NCI-H187 (cell line): Measurements from ENCODE around the gene CHST14.

Experiments used
- DNase-seq, 2 experiments: peaks; one replicate each; lab custom pipeline; 2025; lab: John Stamatoyannopoulos, UW

The CHST14 gene

GRCh38 chr15:40470423-40471104, at the start of gene CHST14:
Gene CHST14 (plus strand): TSS chr15:40470984. CDS start chr15:40471214, 230 bp downstream.
- no peak for DNase-seq

- peak in 1 of 2 experiments; percentile 23 for DNase-seq
Observed at GRCh38 chr15:40421246-40422157, 49.3 kb upstream of the CHST14 start.

GRCh38 chr15:40424483-40425115, 46.2 kb upstream of the CHST14 start:
- no peak for DNase-seq

GRCh38 chr15:40425681-40426080, 45.1 kb upstream of the CHST14 start:
- no peak for DNase-seq

- DNase-seq, result no peak
Observed at GRCh38 chr15:40427188-40427587, 43.6 kb upstream of the CHST14 start.

- no peak for DNase-seq
Observed at GRCh38 chr15:40428185-40428584, 42.6 kb upstream of the CHST14 start.

GRCh38 chr15:40429068-40429710, 41.6 kb upstream of the CHST14 start:
- no peak for DNase-seq

GRCh38 chr15:40430271-40430805, 40.4 kb upstream of the CHST14 start:
- DNase-seq, result no peak

- DNase-seq, result no peak
Observed at GRCh38 chr15:40435023-40435709, 35.6 kb upstream of the CHST14 start.

- DNase-seq, result no peak
Observed at GRCh38 chr15:40435710-40436089, 35.1 kb upstream of the CHST14 start.

GRCh38 chr15:40436116-40436891, 34.5 kb upstream of the CHST14 start:
- no peak for DNase-seq

GRCh38 chr15:40436892-40437751, 33.7 kb upstream of the CHST14 start:
- no peak for DNase-seq

- no peak for DNase-seq
Observed at GRCh38 chr15:40437752-40438687, 32.8 kb upstream of the CHST14 start.

- DNase-seq, result no peak
Observed at GRCh38 chr15:40438712-40439111, 32.1 kb upstream of the CHST14 start.

- DNase-seq, result no peak
Observed at GRCh38 chr15:40439461-40439959, 31.3 kb upstream of the CHST14 start.

- peak in 1 of 2 experiments; percentile 17 for DNase-seq
Observed at GRCh38 chr15:40439960-40440742, 30.6 kb upstream of the CHST14 start.
